Adipose tissue (tissue), 3 donors: ENCODE data around the gene UBLCP1. TPM values are rescaled to one million over a fixed set of nuclear protein-coding genes. Genes with fewer than 3 reads are reported as not detected.
"Not testable (repeated sequence)": the region's sequence is repeated elsewhere in the genome, so short reads cannot be mapped to it uniquely, and the experiment has no call there.

ENCODE experiments used
- H3K27ac ChIP-seq: one replicate; pipeline ENCODE4 v1.5.1; 2013; ENCODE audit warnings: low read depth, low read length
- WGBS, 3 donors: extraction: QIAGEN DNeasy Blood & Tissue Kit; methylation state at CpG; one replicate each; pipeline ENCODE4 v1.1.7; 2013; 5-methylcytosine and 5-hydroxymethylcytosine counted together
- polyA plus RNA-seq, 3 donors: library from polyadenylated mRNA; stranded (reverse); fragments of 200-250 nt; gene quantifications; one replicate each; pipeline ENCODE4 v1.2.3, GENCODE V29; 2013
- donor health status: healthy with polysubstance abuse.
- donor health status: Bipolar disorder and iron deficiency.
- donor health status: healthy.

Gene UBLCP1, protein sequence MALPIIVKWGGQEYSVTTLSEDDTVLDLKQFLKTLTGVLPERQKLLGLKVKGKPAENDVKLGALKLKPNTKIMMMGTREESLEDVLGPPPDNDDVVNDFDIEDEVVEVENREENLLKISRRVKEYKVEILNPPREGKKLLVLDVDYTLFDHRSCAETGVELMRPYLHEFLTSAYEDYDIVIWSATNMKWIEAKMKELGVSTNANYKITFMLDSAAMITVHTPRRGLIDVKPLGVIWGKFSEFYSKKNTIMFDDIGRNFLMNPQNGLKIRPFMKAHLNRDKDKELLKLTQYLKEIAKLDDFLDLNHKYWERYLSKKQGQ
- polyA plus RNA-seq, result 10 to 100 TPM in 2 of 3 donors, 1 to 10 TPM in 1; 8.1 to 26.3 (median 13.6) TPM

DNA sequence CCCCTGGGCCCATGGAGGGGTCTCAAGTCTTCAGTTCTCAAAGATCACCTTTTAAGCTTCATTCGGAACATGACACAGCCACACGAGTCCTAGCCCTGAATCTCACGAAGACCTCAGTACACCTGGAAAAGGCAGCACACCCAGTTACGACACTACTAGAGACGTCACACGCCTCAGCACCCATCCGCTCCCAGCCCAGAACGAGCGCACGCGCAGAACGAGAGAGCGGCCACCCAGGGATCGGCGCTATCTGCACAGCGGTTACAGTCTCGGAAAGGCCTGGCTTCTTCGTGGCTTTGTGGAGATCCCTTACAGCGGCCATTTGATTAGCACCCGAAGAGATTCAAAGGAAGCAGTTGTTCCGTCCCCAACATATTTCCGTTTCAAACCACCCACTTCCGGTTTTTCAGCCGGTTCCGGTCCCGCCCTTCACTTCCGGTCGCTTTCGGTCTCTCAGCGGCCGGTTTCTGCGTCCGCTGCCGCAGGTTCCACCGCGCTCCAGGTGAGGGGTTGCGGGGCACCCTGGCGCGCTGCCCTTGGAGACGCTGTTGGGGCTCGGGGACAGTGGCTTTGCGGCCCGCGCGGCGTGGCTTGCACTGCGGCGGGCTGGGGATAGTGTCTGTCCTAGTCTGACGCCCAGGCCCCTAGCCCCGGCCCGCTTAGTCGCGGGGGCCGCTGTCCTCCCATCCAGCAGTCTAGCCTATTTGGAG lies at the start of gene UBLCP1:
Gene UBLCP1 (plus strand): TSS at position 432 of the 710 bp plus-strand sequence. CDS start 5,626 bp downstream, outside the sequence.
- peak within 1 kb of the TSS; percentile 45 for H3K27ac ChIP-seq
- 0 to 1% (median 0%) methylated on average over 54 of the region's 54 CpGs for WGBS, 3 donors

DNA sequence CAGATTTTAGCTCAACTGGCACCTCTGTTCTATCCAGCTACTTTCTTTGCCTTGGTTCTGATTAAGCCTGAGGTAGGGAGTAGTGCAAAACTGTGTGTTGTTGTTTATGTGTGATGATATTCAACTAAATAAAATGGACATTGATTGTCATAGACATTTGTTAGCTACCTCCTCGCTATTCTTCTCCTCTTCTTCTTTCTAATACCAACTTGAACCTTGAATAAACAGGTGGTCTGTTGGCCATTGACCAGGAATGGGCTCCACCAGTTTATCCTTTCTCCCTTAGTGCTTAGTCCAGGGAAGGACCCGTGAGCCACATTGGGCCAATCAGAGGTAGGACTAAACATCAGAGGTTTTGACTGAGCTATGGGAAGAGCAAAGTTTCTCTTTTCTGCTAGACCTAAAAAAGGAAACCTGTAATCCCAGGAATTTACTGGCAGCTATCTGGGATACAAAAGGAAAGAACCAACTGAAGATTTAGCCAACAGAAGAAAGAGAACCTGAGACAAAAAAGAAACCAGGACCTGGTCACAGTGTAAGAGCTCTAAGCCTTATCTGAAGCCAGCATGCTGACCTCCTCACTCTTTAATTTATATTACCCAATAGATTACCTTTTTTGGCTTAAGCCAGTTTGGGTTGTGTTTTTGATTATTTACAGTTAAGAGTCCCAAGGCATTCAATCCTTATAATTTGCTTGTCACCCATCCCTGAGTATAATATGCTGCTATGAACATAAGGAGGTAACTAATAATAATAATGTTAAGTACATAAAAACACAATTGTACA lies 48.4 kb upstream of the UBLCP1 start:
- whole genome bisulfite sequencing, 3 donors, result 85 to 89% (median 89%) methylated on average over 2 of the region's 2 CpGs
- H3K27ac ChIP-seq, result no peak overlapping the region

DNA sequence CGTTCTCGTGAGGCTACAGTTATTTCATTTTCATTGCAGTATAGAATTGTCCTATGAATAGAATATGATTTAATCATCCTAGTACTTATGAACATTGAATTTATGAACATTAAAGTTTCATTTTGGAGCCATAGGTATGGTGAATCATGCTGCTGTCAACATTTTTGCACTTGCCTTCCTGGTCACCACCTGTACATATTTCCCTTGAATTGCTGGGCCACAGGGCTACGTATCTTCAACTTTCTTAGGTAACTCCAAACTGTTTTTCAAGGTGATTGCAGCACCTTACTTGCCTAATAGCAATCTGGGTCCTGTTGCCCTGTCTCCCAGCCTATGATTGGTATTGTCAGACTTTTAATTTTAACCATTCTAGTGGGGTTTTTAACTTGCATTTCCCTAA lies 47.2 kb upstream of the UBLCP1 start:
- WGBS, 3 donors, result 77 to 87% (median 86%) methylated on average over 3 of the region's 3 CpGs
- no peak overlapping the region for H3K27ac ChIP-seq

DNA sequence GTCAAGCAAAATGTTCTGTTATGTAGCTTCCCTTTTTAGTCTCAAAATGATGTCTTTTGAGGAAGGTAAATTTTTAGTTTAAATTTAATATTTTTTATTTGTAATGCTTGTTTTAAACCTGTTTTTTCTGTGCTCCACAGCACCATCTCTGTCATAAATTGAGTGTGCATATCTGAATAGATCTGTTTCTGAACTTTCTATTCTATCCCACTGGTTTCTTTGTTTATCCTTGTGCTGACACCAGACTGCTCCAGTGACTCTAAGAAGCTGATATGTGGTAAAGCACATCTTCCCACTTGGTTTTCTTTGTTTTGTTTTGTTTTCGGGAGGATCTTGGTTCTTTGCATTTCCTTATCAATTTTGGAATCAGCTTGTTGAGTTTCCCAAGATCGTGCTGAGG lies 46.6 kb upstream of the UBLCP1 start:
- 69 to 86% (median 72%) methylated on average over 2 of the region's 2 CpGs for WGBS, 3 donors

DNA sequence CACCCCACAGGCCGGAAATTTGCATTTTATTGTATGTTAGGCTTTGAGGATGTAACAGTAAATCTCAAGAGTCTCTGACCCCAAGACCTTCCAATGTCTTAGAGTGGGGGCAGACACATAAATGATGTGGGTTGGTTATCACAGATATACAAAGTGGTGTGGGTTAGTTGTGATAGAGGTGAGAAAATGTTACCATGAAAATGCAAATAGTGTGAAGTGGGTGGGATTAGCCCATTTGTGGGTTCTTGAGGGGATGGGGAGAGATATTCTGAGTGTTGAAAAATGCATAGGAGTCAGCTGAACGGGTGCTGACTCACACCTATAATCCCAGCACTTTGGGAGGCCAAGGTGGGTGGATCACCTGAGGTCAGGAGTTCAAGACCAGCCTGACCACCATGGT lies 45.9 kb upstream of the UBLCP1 start:
- WGBS, 3 donors, result 78 to 90% (median 88%) methylated on average over 2 of the region's 2 CpGs
- no peak overlapping the region for H3K27ac ChIP-seq

More for the DNA sequence above, 46.6 kb upstream of the UBLCP1 start:
- H3K27ac ChIP-seq, result no peak overlapping the region

DNA sequence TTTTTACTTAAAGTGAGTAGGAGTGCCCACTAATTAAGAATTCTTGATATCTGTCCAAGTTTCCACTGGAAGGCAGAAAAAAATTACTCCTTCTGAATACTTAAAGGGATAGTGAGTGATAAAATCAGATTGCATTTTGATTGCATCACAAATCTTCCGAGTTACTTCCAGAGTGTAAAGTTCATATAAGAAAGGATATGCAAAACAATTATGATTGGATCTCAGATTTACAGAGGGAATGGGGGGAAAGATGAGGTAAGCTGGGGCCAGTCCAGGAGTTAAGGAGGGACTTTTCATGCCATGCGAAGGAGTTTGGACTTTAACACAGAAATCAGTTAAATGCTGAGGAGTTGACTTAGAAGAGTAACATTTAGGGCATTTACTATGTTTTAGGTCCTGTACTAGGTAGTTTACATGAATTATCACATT lies 44.5 kb upstream of the UBLCP1 start:
- no peak overlapping the region for H3K27ac ChIP-seq
- 47 to 55% (median 52%) methylated on average over 2 of the region's 2 CpGs for WGBS, 3 donors

DNA sequence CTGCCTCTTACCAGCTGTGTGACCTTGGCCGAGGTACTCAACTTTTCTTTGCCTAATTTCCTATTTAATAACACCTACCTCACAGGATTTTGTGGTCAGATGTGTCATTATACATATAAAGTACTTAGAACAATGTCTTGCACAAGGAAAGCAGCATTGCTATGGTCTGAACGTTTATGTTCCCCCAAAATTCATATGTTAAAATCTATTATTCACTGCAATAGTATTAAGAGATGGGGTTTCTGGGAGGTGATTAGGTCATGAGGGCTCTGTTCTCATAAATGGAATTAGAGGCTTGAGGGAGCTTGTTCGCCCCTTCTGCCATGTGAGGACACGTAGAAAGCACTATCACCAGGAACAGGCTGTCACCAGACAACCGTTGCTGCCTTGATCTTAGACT lies 42.9 kb upstream of the UBLCP1 start:
- WGBS, 3 donors, result 64 to 74% (median 65%) methylated on average over 5 of the region's 5 CpGs
- no peak overlapping the region for H3K27ac ChIP-seq

DNA sequence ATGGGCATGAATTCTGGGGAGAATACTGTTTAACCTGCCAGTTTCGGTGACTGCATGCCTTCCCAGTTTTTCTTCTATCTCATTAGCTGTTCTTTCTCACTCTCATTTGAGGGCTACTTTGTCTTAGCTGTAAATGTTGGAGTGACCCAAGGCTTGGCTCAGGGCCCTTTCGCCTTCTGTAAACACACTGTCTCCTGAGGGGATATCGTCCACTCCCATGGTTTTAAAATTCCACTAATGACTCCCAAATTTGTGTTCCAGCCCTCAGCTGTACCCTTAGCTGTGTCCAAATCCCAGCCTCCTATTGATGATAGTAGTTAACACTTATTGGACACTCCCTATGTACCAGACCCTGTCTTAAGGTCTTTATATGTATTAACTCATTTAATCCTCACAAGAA lies 39.6 kb upstream of the UBLCP1 start:
- H3K27ac ChIP-seq, result no peak overlapping the region
- WGBS, 3 donors, result 68 to 78% (median 75%) methylated on average over 3 of the region's 3 CpGs

DNA sequence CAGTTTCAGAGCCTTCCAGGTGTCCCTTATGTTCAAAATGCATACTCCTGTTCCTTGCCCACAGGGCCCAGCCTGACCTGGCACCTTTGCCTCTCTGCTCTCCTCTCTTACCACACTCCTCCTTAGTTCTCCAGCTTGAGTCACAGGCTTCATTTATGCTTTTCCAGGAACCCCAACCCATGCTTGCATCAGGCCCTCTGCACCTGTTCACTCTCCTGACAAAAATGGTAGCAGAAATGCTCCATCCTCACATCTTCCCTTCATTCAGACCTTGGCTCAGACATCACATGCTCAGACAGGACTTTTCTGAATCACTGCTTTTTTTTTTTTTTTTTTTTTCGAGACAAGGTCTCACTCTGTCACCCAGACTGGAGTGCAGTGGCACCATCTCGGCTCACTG lies 38.6 kb upstream of the UBLCP1 start:
- 74 to 100% (median 83%) methylated on average over 1 to 2 of the region's 2 CpGs for WGBS, 3 donors
- H3K27ac ChIP-seq, result no peak overlapping the region

DNA sequence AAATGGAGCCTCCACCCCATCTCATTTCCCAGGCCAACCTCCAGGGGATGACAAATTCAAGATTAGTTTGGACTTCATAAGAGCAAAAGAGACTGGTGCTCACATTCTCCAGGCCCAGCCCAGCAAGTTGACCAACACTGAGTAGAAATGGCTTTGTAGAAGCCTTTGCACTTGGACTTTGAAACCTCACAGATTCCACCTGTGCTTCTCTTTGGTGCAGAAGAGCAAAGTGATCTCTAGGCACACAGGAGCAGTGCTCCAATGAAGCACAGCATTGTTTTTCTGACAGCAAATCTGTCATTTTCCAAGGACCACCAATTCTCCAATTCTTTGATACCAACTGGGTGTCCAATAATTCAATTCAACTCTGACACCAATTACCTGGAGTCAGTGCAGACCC lies 36.6 kb upstream of the UBLCP1 start:
- no peak overlapping the region for H3K27ac ChIP-seq

DNA sequence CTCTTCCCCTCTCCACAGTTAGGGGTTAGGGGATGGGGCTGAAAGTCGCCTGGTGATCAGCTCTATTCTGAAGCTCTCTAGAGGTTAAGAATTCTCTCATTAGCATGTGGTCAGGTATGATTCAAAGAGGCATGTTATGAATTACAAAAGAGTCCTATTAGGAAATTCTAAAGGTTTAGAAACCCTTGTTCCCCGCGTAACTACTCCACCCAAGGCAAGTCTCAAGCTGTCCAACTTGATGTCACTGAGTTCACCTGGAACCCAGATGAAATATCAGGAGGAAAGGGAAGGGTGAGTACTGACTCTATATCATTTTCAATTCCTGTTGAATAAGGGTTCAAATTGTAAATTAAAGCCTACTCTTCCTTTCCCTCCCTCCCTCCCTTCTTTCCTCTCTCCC lies 35.6 kb upstream of the UBLCP1 start:
- 72 to 91% (median 72%) methylated on average over 3 of the region's 3 CpGs for WGBS, 3 donors
- H3K27ac ChIP-seq, result no peak overlapping the region

DNA sequence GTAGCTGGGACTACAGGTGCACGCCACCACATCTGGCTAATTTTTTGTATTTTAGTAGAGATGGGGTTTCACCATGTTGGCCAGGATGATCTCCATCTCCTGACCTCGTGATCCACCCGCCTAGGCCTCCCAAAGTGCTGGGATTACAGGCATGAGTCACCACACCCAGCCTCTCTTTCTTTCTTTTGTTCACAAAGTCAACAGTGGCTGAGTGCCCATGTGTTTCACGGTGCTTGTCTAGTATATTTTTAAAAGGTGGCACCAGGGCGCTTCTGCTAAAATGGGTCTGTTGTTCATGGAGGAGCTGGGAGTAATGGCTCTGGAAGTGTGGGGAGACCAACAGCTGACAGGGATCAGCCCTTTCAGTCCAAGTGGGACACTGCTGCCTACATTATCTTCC lies 35.0 kb upstream of the UBLCP1 start:
- H3K27ac ChIP-seq, result not testable (repeated sequence)
- 85 to 88% (median 86%) methylated on average over 5 of the region's 5 CpGs for WGBS, 3 donors

DNA sequence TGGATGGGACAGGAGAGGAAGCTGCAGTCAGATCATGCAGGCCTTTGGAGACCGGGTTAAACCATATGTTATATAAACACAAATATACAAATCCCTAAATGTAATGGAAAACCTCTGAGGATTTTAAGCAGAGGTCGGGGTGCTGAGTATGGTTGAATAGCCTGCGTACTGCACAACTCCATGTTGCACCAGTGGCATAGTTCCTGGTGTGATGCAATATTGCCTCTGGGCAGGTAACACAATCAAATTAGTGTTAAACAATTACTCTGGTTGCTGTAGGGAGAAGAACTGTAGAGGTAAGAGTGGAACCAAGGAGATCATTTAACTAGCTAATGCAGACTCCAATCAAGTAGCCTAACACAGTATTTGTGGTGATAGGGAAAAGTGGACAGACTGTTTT lies 32.4 kb upstream of the UBLCP1 start:
- 64 to 87% (median 73%) methylated on average over 3 of the region's 3 CpGs for WGBS, 3 donors
- no peak overlapping the region for H3K27ac ChIP-seq

DNA sequence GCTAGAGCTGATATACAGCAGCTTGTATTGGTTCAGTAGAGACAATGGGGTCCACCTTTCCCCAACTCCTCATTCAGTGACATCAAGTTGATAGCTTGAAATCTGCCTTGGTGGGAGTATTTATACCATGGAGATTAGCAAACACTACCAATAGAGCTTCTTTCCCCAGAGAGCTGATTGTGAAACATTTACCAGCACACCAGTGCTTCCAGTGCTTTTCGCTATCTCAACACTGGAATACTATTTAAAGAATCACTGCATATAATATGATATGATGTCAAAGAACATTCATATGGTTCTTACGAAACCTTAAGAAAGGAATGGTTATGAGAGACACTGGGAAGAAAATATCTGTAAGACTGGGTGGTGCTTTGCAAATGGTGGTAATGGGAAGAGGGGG lies 31.9 kb upstream of the UBLCP1 start:
- H3K27ac ChIP-seq, result no peak overlapping the region
- 89 to 94% (median 91%) methylated on average over 2 of the region's 2 CpGs for WGBS, 3 donors

DNA sequence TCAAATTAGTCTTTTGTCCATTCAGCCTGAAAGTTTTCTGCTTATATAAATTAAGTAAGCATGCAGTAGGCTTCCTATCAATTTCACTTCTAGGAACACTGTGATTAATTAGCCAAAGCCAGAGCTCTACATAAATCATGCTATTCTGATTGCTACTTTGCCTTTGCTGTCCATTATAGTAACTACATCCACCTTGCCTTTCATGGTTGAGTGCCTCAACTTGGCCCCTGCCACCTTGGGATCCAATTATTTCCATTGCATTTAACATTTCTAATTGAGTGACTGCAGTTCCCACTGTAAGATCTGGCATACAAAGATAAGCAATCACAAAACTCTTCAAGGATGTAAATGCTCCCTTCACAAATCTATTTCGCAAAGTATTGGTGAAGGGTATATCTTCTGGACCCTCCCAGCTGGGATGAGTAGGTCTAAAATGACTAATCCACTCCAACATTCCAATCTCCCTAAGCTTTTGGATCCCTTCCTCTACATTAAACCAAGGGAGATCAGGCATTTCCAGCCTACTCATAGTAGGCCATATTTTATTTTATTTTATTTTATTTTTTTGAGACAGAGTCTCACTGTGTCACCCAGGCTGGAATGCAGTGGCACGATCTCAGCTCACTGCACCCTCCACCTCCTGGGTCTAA lies 27.1 kb upstream of the UBLCP1 start:
- H3K27ac ChIP-seq, result not testable (repeated sequence)
- WGBS, 3 donors, result 88 to 95% (median 93%) methylated on average over 2 of the region's 2 CpGs

DNA sequence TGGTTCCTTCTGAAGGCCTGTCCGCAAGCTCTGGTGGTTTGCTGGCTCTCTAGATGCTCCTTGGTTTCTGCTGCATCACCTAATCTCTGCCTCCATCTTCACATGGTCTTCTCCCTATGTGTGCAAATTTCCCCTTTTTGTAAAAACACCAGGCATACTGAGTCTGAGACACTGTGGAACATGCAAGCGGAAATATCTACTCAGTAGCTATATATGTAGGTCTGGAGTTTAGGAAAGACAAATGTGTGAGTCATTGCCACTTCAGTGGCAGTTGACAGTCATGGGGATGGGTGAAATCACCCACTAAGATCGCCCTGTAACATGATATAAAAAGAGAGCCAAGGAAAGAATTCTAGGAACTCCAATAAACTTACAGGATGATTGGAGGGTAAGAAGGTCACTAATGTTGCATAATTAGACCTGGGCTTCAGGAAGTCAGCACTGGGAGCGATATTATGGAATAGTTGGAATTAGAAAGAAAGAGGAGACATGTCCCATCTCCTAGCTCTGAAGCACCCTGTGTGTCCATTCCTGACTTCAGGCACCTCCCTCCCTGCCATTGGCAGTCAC lies 22.7 kb upstream of the UBLCP1 start:
- H3K27ac ChIP-seq, result no peak overlapping the region
- 77 to 87% (median 78%) methylated on average over 4 of the region's 4 CpGs for WGBS, 3 donors

DNA sequence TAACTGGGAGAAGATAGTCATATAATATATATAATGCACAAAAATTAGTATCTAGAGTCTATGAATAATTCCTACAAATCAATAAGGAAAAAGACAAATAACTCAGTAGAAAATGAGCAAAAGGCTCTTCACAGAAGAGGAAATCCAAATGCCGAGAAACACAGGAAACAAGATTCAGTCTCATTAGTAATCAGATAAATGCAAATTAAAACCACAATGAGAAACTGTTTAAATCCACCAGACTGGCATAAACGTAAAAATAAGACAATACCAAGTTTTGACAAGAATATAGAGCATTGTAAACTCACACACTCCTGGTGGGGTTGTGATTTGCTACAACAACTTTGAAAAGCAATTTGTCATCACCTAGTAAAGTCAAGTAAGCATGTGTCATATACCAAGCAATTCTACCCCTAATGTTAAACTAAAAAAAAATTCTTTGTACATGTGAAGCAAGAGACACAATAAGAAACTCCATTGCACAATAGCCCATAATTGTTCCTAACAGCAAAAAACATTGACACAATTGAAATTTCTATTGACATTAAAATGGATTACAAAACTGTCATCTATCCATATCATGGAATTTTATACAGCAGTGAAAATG lies 21.0 kb upstream of the UBLCP1 start:
- 32 to 60% (median 41%) methylated on average over 2 of the region's 2 CpGs for WGBS, 3 donors
- no peak overlapping the region for H3K27ac ChIP-seq

DNA sequence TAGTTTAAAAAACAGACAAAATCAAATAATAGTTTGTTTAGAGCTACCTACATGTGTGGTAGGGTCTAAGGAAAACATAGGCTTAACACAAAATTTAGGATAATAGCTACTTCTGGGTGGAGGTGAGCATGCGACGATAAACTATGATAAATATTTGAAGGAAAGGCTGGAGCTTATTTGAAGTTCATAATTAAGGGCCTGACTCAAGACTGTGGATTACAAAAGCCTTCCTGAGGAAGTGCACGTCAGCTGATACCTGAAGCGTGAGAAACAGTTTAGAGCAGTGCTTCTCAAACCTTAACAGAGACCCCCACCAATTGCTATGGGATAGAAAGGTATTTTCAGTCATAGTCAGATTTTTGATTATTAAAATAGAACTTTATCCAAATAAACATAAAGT lies 20.4 kb upstream of the UBLCP1 start:
- 38 to 57% (median 39%) methylated on average over 4 of the region's 4 CpGs for WGBS, 3 donors
- no peak overlapping the region for H3K27ac ChIP-seq
